Cerebellar cortex (tissue), 1 donor: ENCODE results near the gene HABP2.

Source experiments
- DNase-seq: peaks from one replicate; pipeline ENCODE4 v3.0.0-alpha.2; 2015; ENCODE audit warnings: low spot score

HABP2 gene

DNA sequence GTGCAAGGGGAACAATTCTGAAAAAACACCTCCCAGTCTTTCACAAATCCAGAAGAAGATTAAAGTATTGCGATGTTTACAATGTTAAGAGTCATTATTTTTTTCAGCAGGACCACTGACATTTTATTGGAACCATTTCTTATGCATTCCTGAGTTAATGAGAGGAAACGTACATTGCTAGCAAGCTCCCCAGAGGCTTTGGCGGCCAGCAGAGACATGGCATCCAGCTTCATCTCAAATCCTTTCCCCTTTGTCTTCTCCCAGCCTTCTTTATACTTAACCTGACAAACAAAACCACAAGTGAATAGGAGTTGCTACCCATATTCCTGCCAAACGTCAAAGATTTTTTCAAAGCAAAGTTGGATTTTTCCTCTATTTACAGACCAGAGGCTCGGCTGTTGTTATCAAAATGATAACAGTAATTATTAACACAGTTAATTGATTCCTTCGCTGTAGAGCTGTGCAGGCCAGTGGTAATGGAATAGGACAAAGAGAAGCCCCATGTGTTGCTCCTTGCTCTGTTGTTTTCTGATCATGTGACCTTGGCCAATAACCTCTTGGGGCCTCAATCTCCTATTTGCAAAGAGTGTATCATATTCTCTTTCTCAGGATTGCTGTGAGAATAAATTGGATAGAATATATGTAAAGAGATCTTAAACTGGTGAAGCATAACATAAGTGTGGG is 79.0 kb downstream of the HABP2 start:
- no peak for DNase-seq
